ENCODE measurements around the gene USP28. TPM values are rescaled to one million over a fixed set of nuclear protein-coding genes. Genes with fewer than 3 reads are reported as not detected.

The USP28 gene
- total and polyA plus RNA-seq, 2 of the 8 experiments (the other 6 are each of a cell fraction or from before 2014, with no cell fraction given) = 82.6 to 119 TPM

DNA sequence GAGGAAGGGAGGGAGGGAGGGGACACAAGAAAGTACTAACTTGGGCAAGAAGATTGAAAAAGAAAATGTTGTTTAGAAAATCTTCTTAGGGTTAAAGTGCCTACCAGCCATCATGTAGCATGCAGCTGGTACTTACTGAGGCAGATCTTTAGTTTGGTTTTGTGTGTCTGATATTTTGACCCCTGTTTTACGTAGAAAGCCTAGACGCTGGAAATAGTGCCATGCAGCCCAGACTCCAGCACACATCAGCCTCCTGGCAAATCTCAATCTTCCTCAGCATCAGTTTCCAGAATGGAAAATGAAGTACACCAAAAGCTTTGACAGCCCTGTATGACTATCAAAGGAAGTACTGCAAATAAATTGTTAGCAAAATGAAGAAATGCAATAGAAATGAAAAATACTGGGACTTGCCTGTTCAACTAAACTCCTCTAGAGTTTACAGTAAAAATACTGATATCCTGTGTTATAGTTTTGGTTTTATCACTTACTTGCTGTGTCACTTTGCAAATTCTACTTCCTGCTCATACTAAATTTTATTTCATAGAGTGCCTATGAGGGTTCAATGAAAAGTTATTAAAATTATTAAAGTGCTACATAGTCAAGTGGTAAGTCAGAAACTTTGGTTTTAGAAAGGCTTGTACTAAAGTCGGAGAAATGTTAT, 7.4 kb downstream of the USP28 start:
- Histone ChIP-seq H3K27ac (ENCODE audit: low read depth, low read length) (no peak overlapping the region), H3K9ac (replicated peaks in 1 of 4; ENCODE audit: extremely low read depth in 1 of 4, low read depth in 3 of 4, low read length in 3 of 4) (no peak overlapping the region), H3K27me3 (replicated peaks in 1 of 4; ENCODE audit: control insufficient read depth in 3 of 4, extremely low read depth in 1 of 4, insufficient read depth in 3 of 4, low read length in 3 of 4) (no peaks in the 10 kb centered on the region), H3K23me2 (ENCODE audit: low read depth, low read length) (no peaks in the 10 kb centered on the region), H4K20me1 (replicated peaks in 1 of 2; ENCODE audit: control insufficient read depth in 1 of 2, insufficient read depth in 2 of 2, low read length in 2 of 2) (peaks cover 2 to 4% of the 10 kb centered on the region in 2 experiments), H4K8ac (ENCODE audit: extremely low read depth, insufficient read depth, low read length) (no peak overlapping the region), H3K14ac (ENCODE audit: insufficient read length) (no peak overlapping the region), H2AK5ac (ENCODE audit: low read depth, low read length) (no peak overlapping the region), H2BK20ac (ENCODE audit: low read length) (no peak overlapping the region), H3K18ac (ENCODE audit: extremely low read depth, low read length) (no peak overlapping the region), H3K79me2 (ENCODE audit: control insufficient read depth in 1 of 2, insufficient read depth in 2 of 2, low read length in 2 of 2) (peaks cover 20 to 94% of the 10 kb centered on the region in 2 experiments), H4K91ac (replicated peaks; ENCODE audit: insufficient read length, low read length) (no peak overlapping the region), H3K4me3 (ENCODE audit: extremely low read depth in 1 of 4, insufficient read depth in 2 of 4, low read depth in 3 of 4, low read length in 4 of 4) (no peak overlapping the region), H2BK5ac (ENCODE audit: low read depth, low read length) (no peak overlapping the region), H3K4me2 (ENCODE audit: insufficient read depth in 1 of 2, low read depth in 2 of 2, low read length in 2 of 2) (no peak overlapping the region), H3K23ac (ENCODE audit: insufficient read length) (no peak overlapping the region), H3K9me3 (ENCODE audit: insufficient read depth in 2 of 2, low read depth in 1 of 2, low read length in 1 of 2) (no peaks in the 10 kb centered on the region), H3K56ac (replicated peaks; ENCODE audit: insufficient read length, low read depth, low read length) (no peak overlapping the region), H2AFZ (ENCODE audit: low read length) (no peak overlapping the region), H3K36me3 (ENCODE audit: control insufficient read depth in 2 of 4, insufficient read depth in 4 of 4, low read length in 3 of 4) (peaks cover 2 to 52% (median 6%) of the 10 kb centered on the region in 4 experiments; a peak in 5 of 8 replicates), H3K4me1 (replicated peaks in 1 of 4; ENCODE audit: control insufficient read depth in 3 of 4, insufficient read depth in 4 of 4, low read length in 3 of 4) (peaks cover 0 to 12% (median 2%) of the 10 kb centered on the region in 4 experiments; a peak in 2 of 7 replicates), H4K5ac (ENCODE audit: insufficient read length, low read depth, low read length) (no peak overlapping the region), H2BK15ac (ENCODE audit: low read length) (no peak overlapping the region), H2BK120ac (replicated peaks; ENCODE audit: low read depth, low read length) (no peak overlapping the region), H3K4ac (replicated peaks; ENCODE audit: insufficient read length, low read depth, low read length) (no peak overlapping the region), H3K79me1 (ENCODE audit: low read depth, low read length) (peaks cover 8% of the 10 kb centered on the region; the same call in 1 of the 2 replicates), H2BK12ac (ENCODE audit: low read depth, low read length) (no peak overlapping the region)
- 87% methylated on average over 3 of the region's 3 CpGs; no CpG with 5 or more reads in 1 of the 2 experiments for WGBS, 2 experiments (ENCODE audit: extremely low coverage in 1 of 2, insufficient coverage in 1 of 2, insufficient read length in 1 of 2, insufficient replicate concordance in 2 of 2, low coverage in 1 of 2, low lambda C conversion rate in 2 of 2, missing lambda C conversion rate in 1 of 2)
- ChIA-PET CTCF (ENCODE audit: partially characterized antibody) (interaction anchor here (1.5 kb wide), 1 partner anchor 13 kb away, joined by 3 read pairs; no protein-coding TSS in a partner anchor), POLR2A (ENCODE audit: partially characterized antibody) (interaction anchor here (0.6 to 4.7 kb wide), 4 partner anchors 14 to 68 kb away, joined by 3 to 16 read pairs (median 3); no protein-coding TSS in a partner anchor)
- DNase-seq (ENCODE audit: low read depth in 1 of 2, low spot score in 2 of 2) (no peak), FAIRE-seq (no peak)
- no peak for TF ChIP-seq SAP30 (IDR thresholded peaks at IDR 0.05; ENCODE audit: insufficient read depth, insufficient replicate concordance, low read length)
- no peak for TF ChIP-seq KDM5A (IDR thresholded peaks at IDR 0.05; ENCODE audit: low read length)
- no peak for TF ChIP-seq SP1 (IDR thresholded peaks at IDR 0.05; ENCODE audit: low read depth, low read length)
- TF ChIP-seq SIX5 (IDR thresholded peaks at IDR 0.05; ENCODE audit: low read depth, low read length) = no peak
- TF ChIP-seq, protein P1, sequence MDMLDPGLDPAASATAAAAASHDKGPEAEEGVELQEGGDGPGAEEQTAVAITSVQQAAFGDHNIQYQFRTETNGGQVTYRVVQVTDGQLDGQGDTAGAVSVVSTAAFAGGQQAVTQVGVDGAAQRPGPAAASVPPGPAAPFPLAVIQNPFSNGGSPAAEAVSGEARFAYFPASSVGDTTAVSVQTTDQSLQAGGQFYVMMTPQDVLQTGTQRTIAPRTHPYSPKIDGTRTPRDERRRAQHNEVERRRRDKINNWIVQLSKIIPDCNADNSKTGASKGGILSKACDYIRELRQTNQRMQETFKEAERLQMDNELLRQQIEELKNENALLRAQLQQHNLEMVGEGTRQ (IDR thresholded peaks at IDR 0.05; ENCODE audit: low read length) = no peak
- no peak for TF ChIP-seq EP300 (IDR thresholded peaks at IDR 0.05; ENCODE audit: borderline replicate concordance in 1 of 2, low read depth in 2 of 2, low read length in 2 of 2)
- no peak for TF ChIP-seq FOSL1 (IDR thresholded peaks at IDR 0.05; ENCODE audit: insufficient read depth, low read depth, low read length)
- TF ChIP-seq SIN3A (conservative IDR thresholded peaks at IDR 0.05 in 1 of 2, IDR thresholded peaks at IDR 0.05 in 1 of 2; ENCODE audit: low read depth in 1 of 2, low read length in 2 of 2) = no peak
- TF ChIP-seq POU5F1 (IDR thresholded peaks at IDR 0.05; ENCODE audit: low read depth, low read length) = no peak
- TF ChIP-seq SUZ12 (IDR thresholded peaks at IDR 0.05; ENCODE audit: low read length) = no peak
- no peak for TF ChIP-seq JUN (IDR thresholded peaks at IDR 0.05; ENCODE audit: low read depth, low read length)

Measured in H1 (cell line).